PFSK-1 (cell line): ENCODE measurements around the gene RPUSD3.

Experiments used
- POLR2AphosphoS5 ChIP-seq: IDR thresholded peaks from 2 replicates; pipeline ENCODE4 v1.6.1; 2012; ENCODE audit warnings: low read depth, mild to moderate bottlenecking, control low read depth, low read length, moderate library complexity
- TAF1 ChIP-seq: IDR thresholded peaks from 2 replicates; pipeline ENCODE4 v1.6.1; 2012; ENCODE audit warnings: low read length, control low read depth, borderline replicate concordance; ENCODE audit not compliant: insufficient read depth
- TF ChIP-seq, protein P1 (sequence below), 2 experiments: IDR thresholded peaks; 2 replicates each; pipeline versions ENCODE4 v1.6.1 to v1.8.0; 2011 to 2012; ENCODE audit warnings: low read depth in 2 of 2, low read length in 2 of 2, control low read depth in 1 of 2, inconsistent platforms in 1 of 2, mild to moderate bottlenecking in 1 of 2, moderate library complexity in 1 of 2; ENCODE audit not compliant: insufficient read depth in 1 of 2

DNA sequence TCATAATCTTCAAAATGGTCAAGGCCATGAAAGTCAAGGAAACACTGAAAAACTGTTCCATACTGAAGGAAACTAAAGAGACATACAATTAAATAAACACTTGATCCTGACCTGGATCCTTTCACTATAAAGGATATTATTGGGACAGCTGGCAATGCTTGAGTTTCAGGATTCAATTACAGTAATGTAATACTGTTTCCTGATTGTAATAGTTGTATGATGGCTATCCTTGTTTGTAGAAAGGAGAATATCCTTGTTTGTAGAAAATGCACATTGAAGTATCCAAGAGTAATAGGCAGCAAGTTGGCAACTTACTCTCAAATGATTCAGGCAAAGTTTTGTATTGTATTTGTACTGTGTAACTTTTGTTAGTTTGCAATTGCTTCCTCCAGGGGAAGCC, 31.6 kb upstream of the RPUSD3 start:
- TF ChIP-seq POLR2AphosphoS5 (no peak), TAF1 (no peak)
- TF ChIP-seq, protein P1, sequence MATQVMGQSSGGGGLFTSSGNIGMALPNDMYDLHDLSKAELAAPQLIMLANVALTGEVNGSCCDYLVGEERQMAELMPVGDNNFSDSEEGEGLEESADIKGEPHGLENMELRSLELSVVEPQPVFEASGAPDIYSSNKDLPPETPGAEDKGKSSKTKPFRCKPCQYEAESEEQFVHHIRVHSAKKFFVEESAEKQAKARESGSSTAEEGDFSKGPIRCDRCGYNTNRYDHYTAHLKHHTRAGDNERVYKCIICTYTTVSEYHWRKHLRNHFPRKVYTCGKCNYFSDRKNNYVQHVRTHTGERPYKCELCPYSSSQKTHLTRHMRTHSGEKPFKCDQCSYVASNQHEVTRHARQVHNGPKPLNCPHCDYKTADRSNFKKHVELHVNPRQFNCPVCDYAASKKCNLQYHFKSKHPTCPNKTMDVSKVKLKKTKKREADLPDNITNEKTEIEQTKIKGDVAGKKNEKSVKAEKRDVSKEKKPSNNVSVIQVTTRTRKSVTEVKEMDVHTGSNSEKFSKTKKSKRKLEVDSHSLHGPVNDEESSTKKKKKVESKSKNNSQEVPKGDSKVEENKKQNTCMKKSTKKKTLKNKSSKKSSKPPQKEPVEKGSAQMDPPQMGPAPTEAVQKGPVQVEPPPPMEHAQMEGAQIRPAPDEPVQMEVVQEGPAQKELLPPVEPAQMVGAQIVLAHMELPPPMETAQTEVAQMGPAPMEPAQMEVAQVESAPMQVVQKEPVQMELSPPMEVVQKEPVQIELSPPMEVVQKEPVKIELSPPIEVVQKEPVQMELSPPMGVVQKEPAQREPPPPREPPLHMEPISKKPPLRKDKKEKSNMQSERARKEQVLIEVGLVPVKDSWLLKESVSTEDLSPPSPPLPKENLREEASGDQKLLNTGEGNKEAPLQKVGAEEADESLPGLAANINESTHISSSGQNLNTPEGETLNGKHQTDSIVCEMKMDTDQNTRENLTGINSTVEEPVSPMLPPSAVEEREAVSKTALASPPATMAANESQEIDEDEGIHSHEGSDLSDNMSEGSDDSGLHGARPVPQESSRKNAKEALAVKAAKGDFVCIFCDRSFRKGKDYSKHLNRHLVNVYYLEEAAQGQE (IDR thresholded peaks at IDR 0.05; ENCODE audit: insufficient read depth in 1 of 2, low read depth in 2 of 2, low read length in 2 of 2) = no peak
